ENCODE measurements around the gene PKP4. TPM values are rescaled to one million over a fixed set of nuclear protein-coding genes. Genes with fewer than 3 reads are reported as not detected.
A peak's percentile ranks its signal among the peaks of the same experiment; 100 is the strongest.

Gene PKP4
- total and polyA plus RNA-seq, 2 of the 8 experiments (the other 6 are each of a cell fraction or from before 2014, with no cell fraction given), result 48.2 to 88.0 TPM

GRCh38 chr2:158505448-158505934 lies 48.7 kb downstream of the PKP4 start:
- Histone ChIP-seq H3K9me3 (ENCODE audit: insufficient read depth in 2 of 2, low read depth in 1 of 2, low read length in 1 of 2) (no peaks in the 10 kb centered on the region), H3K79me1 (ENCODE audit: low read depth, low read length) (no peaks in the 10 kb centered on the region; the same call in 1 of the 2 replicates), H3K14ac (ENCODE audit: insufficient read length) (no peak overlapping the region), H2BK20ac (ENCODE audit: low read length) (no peak overlapping the region; the same call in 1 of the 2 replicates), H3K23ac (ENCODE audit: insufficient read length) (no peak overlapping the region), H4K5ac (ENCODE audit: insufficient read length, low read depth, low read length) (no peak overlapping the region), H2AK5ac (ENCODE audit: low read depth, low read length) (no peak overlapping the region), H3K27me3 (replicated peaks in 1 of 4; ENCODE audit: control insufficient read depth in 3 of 4, extremely low read depth in 1 of 4, insufficient read depth in 3 of 4, low read length in 3 of 4) (no peaks in the 10 kb centered on the region), H2BK15ac (ENCODE audit: low read length) (no peak overlapping the region), H3K36me3 (ENCODE audit: control insufficient read depth in 2 of 4, insufficient read depth in 4 of 4, low read length in 3 of 4) (no peaks in the 10 kb centered on the region), H3K23me2 (ENCODE audit: low read depth, low read length) (peaks cover 1% of the 10 kb centered on the region; the same call in 1 of the 2 replicates), H3K79me2 (ENCODE audit: control insufficient read depth in 1 of 2, insufficient read depth in 2 of 2, low read length in 2 of 2) (peaks cover 0 to 93% of the 10 kb centered on the region in 2 experiments), H2BK5ac (ENCODE audit: low read depth, low read length) (peak overlapping the region; percentile 53; the same call in 1 of the 2 replicates), H4K91ac (replicated peaks; ENCODE audit: insufficient read length, low read length) (peak overlapping the region; percentile 22), H3K9ac (replicated peaks in 1 of 4; ENCODE audit: extremely low read depth in 1 of 4, low read depth in 3 of 4, low read length in 3 of 4) (0 out of 7 replicates have a peak overlapping the region, but pooled peaks of 1 of the 4 experiments have one; percentile 21), H3K27ac (ENCODE audit: low read depth, low read length) (no peak overlapping the region), H3K4me1 (replicated peaks in 1 of 4; ENCODE audit: control insufficient read depth in 3 of 4, insufficient read depth in 4 of 4, low read length in 3 of 4) (peaks cover 0 to 11% (median under 1%) of the 10 kb centered on the region in 4 experiments; a peak in 3 of 7 replicates), H2BK120ac (replicated peaks; ENCODE audit: low read depth, low read length) (no peak overlapping the region), H2AFZ (ENCODE audit: low read length) (no peak overlapping the region), H3K4me3 (ENCODE audit: extremely low read depth in 1 of 4, insufficient read depth in 2 of 4, low read depth in 3 of 4, low read length in 4 of 4) (no peak overlapping the region; a peak in 1 of 8 replicates), H3K18ac (ENCODE audit: extremely low read depth, low read length) (peak overlapping the region; percentile 41; the same call in 1 of the 2 replicates), H2BK12ac (ENCODE audit: low read depth, low read length) (peak overlapping the region; percentile 13; the same call in 1 of the 2 replicates), H3K4me2 (ENCODE audit: insufficient read depth in 1 of 2, low read depth in 2 of 2, low read length in 2 of 2) (no peak overlapping the region), H4K20me1 (replicated peaks in 1 of 2; ENCODE audit: control insufficient read depth in 1 of 2, insufficient read depth in 2 of 2, low read length in 2 of 2) (peaks cover 0 to 2% of the 10 kb centered on the region in 2 experiments), H4K8ac (ENCODE audit: extremely low read depth, insufficient read depth, low read length) (peak overlapping the region; percentile 52; the same call in 1 of the 2 replicates), H3K4ac (replicated peaks; ENCODE audit: insufficient read length, low read depth, low read length) (no peak overlapping the region), H3K56ac (replicated peaks; ENCODE audit: insufficient read length, low read depth, low read length) (no peak overlapping the region)
- TF ChIP-seq BACH1 (IDR thresholded peaks at IDR 0.05; ENCODE audit: low read length), result peak; percentile 56; the same call in 1 of the 2 replicates
- no peak for TF ChIP-seq CHD1 (IDR thresholded peaks at IDR 0.05; ENCODE audit: low read depth, low read length)
- ChIA-PET CTCF (ENCODE audit: partially characterized antibody) (interaction anchor here (0.6 to 1.2 kb wide), 5 partner anchors 18 to 490 kb away, joined by 3 to 4 read pairs (median 3); no protein-coding TSS in a partner anchor), POLR2A (ENCODE audit: partially characterized antibody) (interaction anchor here (0.8 to 1.1 kb wide), 2 partner anchors 9 to 46 kb away, joined by 3 read pairs; no protein-coding TSS in a partner anchor)
- no peak for DNase-seq (ENCODE audit: low read depth in 1 of 2, low spot score in 2 of 2)
- WGBS, 2 experiments (ENCODE audit: extremely low coverage in 1 of 2, insufficient coverage in 1 of 2, insufficient read length in 1 of 2, insufficient replicate concordance in 2 of 2, low coverage in 1 of 2, low lambda C conversion rate in 2 of 2, missing lambda C conversion rate in 1 of 2), result 83% methylated on average over 4 of the region's 4 CpGs; no CpG with 5 or more reads in 1 of the 2 experiments
- FAIRE-seq, result no peak
